ENCODE data around the gene PMFBP1.

Gene PMFBP1

DNA sequence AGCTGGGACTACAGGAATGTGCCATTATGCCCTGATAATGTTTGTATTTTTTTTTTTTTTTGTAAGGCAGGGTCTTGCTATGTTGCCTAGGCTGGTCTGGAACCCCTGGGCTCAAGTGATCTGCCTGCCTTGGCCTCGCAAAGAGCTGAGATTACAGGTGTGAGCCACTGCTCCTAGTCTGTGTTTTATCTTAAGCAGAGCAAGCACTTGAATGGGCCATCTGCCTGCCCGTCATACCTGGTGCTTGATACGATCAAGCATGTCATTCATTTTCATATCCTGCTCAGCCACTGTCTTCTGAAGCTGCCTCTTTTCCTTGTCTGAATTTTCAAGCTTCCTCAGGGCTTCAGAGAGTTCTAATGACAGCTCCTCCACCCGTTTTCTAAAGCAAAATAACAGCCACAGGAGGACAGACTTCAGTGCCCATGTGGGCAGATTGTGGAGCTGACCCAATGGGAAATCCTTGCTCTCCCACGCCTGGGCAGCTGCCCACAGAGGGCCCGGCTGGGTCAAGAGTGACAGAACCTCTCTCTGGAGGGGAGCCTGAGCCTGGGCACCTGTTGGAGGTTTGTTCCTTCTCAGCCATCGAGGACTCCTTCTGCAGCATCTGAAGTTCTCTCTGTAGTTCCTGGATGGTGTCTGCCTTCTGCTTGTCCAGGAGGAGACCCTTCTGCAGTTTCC lies 41.8 kb downstream of the PMFBP1 start:
- FAIRE-seq, result no peak

DNA sequence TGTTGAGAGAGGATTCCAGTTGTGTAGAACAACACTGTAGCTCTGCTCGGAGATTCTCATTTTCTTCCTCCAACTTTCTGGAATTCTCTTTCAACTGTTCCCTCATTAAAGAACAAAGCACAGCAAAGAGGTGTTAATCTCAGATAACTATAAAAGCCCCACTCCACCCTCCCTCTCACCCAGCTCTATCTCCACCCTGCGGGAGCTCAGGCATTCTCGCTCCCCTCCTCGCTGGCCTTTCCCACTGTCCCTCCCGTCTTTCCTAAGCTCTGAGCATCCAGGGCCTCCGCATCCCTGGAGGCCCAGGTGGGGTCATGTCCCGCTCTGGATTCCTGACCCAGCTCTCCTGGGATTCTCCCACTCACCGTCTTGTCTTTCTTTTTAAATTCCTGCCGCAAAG lies 43.3 kb downstream of the PMFBP1 start:
- no peak for FAIRE-seq

DNA sequence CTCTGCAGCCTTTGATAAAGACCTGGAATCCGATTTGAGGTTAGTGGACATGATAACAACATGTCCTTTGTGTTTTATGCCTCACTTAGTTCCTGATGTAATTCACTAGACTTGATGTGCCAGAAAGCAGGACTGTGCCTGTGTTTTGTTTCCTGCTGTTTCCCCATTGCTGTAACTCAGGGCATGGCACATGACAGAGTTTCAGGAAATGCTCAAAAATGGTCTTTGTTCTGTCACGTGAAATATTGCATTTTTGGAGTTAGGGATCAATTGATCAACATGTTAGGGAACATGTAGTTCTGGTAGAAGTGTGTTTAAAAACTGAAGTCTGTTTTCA lies 45.6 kb downstream of the PMFBP1 start:
- FAIRE-seq, result no peak

DNA sequence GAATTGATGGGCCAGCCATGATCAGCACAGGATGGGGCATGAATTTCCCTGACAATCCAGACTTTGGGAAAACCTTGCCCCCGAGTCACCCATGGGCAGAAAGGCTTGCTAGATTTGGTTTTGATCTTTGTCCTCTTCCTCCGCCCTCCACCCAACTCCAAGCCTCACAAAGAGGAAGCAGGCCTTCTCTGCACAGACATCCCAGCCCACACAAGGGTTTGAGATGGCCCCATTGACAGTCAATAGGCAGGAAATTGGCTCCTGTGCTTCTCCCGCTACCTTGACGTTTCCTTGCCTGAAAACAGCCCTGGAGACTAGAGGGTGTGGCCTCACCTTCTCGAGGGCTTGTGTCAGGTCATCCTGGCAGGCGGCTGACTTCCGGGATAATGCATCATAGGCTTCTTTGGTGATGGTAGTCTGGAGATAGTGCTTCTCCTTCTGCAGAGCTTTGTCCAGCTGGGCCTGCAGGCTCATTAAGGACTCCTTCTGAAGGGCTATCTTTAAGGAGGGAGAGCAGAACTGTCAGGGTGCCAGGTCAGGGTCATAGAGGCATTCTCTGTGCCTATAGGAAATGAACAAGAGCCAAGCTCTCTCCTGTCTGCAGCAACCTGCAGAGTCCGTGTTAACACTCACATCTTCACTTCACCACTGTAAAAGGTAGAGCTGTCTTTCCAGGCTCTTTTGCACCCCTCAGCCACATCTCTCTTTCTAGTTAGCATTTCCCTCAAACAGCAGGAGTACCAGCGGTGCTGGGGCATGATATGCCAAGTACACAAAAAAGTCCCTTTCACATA lies 46.1 kb downstream of the PMFBP1 start:
- no peak for FAIRE-seq

DNA sequence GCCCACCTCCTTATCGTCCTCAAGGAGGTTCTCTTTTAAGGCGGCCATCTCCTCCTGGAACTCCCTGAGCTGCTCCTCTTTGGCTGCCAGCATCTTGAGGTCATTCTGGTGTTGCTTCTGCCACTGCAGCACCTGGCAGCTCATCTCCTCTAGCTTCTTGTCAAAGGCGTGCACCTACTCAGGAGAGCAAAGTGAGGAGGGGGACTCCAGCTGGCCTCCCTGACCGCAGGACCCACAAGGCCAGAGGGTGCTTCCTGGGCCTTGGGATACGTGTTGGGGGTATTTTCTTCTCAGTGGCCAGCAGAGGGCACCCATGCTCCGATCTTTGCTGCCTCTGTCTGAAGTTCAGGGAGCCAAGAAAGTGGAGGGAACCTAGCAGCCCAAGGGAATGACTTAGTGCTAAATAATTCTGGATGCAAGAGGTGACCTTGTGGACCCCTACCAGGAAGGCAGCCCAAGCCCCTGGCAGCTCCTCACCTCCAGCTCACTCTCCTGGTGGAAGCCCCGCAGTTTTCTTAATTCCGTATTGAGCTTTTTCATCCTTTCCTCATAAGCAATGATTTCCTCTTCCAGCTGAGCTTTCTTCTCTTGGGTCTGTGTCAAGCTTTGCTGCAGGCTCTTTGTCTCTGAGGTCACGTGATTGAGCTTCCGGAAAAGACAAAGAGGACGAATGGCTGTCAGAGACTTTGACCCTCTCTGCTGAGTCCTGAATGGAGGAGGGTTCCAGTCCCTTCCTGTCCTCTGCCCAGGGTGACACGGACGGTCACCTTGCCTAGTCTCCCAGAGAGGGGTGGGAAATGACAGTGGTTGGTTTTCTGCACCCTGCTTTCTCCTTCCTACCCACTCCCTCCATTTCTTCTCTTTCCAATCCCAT lies 47.0 kb downstream of the PMFBP1 start:
- no peak for FAIRE-seq

DNA sequence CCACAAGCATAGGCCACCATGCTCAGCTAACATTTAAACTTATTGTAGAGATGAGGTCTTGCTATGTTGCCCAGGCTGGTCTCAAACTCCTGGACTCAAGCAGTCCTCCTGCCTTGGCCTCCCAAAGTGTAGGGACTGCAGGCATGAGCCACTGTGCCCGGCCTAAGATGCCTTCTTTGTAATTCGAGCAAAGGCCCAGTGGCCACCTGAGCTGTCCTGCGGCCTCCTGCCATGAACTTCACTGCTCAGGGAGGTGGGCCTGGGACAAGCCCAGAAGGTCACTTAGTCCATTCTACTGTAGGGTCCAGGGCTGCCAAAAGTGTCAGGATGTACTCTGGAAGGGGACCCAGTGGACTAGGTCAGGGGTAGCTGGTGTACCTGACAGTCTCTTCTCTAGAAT lies 47.8 kb downstream of the PMFBP1 start:
- no peak for FAIRE-seq

DNA sequence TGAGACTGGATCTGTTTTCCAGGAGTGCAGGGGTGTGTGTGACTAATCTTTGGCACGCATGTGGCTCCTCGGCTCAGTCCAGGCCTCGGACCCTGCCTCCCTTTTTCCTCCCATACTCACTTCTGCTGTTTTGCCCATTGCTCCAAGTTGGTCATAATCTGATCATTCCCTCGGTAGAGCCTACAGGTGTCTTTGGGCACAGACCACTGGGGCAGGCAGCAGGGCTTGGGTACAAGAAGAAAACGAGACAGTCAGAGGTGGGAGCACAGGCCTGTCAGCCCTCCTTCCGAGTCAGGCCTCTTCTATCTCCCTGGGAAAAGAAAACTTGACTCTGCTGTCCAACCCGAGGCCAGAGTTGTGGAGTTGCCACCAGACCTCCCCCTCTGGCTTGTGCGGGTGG lies 48.5 kb downstream of the PMFBP1 start:
- no peak for FAIRE-seq

DNA sequence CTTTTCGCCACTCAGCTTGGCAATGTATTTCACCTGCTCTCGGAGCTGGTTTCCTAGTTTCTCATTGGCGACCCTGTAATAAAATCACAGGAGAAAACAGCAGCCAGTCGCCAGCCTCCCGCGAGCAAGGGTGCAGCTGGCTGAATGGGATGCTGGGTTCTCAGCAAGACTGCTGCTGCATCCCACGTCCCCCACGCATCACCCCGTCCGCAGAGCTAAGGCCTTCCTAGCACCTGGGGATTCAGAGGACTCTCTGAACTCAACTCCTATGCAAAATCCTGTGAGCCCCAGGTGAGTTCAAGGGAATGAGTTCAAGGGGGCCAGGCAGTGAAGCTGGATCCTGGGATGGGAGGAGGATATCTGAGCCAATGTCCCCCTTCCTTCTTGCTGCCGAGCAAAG lies 49.0 kb downstream of the PMFBP1 start:
- no peak for FAIRE-seq

DNA sequence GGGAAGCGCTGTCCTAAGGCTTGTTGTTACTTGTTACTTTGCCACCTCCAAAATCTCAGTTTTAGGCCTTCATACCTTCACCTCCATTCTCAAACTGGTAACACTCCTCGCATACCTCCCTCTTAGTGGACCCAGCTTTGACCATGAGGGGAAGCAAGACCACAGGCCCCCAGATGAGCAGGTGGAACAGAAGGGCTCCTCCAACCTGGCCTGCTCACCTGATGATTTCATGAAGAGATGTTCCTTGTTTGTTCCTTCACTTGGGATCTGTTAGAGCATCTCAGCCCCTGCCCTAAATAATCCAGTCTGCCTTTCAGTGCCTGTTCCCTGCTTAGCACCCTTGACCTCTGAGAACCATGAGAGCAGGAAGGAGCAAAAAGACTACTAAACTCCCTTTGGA lies 49.6 kb downstream of the PMFBP1 start:
- no peak for FAIRE-seq

DNA sequence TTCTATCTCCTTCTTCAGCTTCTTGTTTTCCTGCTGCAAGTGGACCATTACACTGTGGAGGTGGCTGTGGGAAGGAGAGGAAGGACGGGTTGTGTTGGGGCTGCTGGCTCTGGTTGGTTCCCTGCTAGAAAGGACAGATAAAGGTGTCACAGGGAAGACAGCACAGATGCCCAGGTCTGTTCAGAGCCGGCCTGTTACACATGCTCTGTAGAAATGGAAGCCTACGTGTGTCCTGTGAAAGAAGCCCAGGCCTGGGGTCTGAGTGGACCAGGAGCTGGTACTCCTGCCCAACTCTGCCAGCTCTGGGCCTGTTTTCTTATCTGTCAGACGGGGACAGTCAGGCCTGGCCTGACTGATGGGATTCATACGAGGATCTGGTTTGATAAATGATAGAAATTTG lies 51.9 kb downstream of the PMFBP1 start:
- no peak for FAIRE-seq

DNA sequence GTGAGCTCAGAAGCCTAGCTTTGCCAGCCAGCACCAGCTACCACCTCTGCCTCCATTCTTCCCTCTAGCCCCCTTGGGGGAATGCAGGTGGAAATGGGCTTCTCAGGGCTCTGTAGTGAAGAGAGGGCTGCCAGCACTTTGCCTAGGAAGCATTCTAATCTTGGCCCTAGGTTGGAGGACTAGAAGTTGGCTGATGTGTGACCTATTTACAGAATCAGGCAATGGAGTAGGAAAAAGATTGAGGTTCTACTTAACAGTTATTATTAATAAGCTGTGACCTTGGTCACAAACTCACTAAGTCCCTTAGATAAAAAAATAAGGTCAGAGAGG lies 58.4 kb downstream of the PMFBP1 start:
- FAIRE-seq, result no peak

DNA sequence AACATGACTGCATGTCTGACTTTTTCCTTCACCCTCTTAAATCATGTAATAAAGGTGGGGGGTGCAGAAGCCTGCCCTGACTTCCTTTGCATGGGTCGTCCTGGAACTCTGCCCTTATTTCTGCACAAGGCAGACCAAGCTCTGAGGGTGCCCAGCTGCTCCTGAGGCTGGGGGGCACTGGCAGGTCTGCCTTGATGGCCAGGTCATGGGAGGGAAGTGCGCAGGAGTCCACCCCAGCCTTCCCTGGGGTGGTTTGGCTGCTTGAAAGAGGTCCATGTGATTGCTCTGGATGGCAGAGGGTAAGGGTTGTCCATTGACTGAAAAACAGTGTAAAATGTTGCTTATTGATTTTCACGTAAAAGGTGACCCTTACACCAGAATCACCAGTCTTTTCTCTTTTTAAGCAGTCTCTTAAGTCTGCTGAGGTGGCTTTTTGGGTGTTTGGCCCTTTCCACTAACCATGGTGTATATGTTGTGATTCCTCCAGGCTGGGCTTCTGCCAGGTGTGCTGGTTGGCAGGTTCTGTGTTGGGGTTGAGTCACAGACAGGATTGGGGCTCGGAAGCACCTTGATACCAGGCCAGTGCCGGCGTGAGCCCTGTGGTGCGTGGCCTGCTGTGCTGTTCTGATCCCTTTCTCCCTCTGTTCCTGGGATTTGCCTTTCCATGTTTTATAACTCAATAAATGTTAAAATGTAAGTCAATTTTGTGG lies 58.9 kb downstream of the PMFBP1 start:
- no peak for FAIRE-seq

DNA sequence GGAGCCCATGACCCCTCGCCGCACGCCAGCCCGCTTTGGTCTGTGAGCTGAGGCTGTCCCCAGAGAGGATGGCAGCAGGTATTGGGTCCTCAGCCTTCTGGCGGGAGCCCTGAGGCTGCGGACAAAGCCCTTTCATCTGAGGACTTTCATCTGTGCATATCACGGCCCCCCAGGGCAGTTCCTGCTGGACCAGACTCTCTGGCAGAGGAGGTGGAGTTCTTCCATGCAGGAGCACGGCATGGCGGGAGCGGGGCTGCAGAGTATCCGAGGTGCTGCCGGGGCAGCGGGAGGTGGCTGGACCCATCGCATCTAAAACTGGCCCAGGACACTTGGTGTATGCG lies 59.5 kb downstream of the PMFBP1 start:
- FAIRE-seq, result no peak

DNA sequence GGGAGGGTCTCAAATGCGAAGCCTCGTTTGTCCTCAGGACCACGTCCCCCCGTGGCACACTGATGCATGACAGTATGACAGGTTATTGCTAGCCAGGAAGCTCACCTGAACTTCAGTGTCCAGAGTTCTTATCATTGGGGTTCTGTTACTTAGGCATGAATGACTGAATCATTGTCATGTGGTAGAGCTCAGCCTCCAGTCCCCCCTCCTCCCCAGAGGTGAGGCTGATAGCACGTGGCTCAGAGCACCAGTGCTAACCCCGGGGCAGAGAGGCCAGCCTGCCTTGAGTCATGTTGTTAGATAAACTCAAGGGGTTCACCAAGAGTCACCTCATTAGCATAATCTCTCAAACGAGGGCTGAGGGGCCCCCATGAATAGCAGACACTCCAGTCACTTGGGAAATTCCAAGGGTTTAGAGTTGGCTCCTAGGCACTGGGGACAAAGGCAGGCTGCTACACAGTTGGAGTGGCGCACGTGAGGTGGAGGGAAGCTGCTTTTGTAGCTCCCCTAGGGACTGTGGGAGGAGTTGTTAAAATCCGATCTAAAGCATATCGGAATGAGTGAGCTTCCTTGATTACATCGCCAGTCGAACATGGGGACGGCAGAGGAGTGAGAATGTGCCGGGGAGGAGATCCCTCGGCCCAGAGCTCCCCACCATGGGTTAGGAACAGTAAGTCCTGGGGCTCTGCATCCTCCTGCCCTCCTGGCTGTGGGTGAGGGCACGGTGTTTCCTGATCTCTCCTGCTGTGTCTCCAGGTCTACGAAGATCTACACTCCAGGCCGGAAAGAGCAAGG lies 60.1 kb downstream of the PMFBP1 start:
- FAIRE-seq, result no peak

DNA sequence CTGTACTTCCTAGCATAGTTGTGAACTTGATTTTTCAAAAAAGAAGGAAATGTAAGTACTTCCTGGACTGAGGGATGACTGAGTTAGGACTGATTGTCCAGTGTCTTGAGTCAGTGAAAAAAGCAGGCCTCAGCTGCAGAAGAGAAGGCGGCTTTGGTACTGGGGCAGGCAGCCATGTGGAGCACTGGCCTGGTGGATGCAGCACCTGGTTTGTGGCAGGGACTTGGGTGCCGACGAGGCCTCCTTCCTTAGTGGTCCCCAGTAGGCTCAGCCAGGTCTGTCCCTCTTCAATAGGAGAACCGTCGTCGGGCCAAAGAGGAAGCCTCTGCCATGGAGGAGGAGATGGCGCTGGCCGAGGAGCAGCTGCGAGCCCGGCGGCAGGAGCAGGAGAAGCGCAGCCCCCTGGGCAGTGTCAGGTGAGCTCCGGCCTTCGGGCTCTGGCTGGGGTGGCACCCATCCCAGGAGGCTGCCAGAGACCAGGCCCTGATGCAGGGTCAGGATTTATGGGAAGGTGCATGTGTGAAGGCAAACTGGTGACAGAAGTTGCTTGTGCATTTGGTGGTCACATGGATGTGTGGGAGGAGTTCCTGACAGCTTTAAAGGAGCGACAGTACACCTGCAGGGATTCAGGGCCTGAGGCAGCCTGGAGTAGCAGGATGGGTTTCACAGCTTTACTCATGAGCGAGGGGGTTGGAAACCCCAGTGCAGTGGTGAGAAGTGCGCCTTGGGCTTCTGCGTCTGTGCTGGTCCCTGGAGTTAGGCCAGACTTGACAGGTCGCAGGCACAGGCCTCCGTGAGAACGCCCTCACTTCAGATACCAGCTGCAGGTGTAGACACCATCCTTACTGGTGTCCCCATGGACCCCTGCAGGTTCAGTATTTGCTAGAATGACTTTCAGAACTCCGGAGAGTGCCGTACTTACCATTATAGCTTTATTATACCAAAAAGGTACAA lies 61.0 kb downstream of the PMFBP1 start:
- FAIRE-seq, result no peak

DNA sequence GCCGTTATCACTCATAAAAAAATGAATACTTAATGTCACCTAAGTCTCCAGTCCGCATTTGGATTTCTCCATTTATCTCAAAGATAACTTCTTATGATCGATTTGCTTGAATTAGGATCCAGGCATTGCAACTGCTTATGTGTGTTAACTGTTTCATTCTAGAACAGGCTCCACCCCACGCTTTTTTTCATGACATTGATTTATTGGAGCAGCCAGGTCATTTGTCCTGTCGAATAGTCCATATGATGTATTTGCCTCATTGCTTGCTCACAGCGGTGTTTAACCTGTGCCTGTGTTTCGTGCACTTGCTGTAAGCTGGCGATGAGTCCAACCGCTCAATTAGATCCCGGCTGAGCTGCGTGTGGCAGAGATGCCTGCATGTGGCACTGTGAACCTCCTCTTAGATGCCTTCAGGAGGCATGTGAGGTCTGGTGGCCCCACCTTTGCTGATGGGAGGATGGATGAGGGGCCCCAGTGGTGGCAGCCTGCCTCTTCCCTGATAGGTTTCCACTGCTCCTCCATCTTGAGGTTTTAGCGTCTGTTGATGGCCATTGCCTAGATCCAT lies 61.9 kb downstream of the PMFBP1 start:
- no peak for FAIRE-seq

DNA sequence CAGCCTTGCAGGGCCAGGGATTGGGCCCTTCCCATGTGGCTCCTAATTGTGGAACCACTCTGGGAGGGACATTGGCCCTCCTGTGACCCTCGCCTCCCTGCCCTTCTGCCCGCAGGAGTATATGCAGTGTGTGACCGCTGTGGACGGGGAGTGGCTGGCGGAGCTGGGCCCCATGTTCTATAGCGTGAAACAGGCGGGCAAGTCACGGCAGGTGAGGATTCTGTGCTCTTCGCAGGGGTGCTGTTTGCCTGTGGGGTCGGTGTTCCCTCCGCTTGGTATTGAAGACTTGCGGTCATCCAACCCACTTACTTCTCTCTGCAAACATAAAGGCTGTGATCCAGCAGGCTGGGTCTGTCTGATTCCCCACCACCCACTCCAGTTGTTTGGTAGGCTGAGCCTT lies 62.7 kb downstream of the PMFBP1 start:
- FAIRE-seq, result no peak

DNA sequence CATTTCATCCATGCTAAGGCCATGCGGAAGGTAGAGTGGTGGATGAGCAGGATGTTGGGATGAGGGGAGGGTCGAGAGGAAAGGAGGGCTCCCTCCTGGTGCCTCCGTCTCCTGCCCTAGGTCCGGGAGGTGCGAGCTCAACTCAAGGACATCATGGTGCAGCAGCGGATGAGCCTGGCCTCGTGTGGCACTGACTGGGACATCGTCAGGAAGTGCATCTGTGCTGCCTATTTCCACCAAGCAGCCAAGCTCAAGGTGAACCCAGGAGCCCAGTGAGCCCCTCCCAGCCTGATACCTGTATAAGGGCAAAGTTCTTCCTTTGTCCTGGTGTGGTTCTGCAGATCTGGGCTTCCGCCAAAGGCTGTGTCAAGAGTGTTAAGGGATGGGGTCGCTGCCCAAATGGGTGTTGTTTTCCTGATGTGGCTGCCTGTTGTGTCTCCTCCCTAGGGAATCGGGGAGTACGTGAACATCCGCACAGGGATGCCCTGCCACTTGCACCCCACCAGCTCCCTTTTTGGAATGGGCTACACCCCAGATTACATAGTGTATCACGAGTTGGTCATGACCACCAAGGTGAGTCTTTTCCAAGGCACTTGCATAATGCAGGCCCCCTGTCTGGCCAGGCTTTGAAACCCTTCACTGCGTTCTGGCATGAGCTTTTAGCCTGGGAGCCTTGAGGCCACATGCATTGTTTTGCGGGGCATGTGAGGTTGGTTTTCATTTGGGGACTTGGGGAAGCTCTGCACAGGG lies 63.4 kb downstream of the PMFBP1 start:
- FAIRE-seq, result no peak

DNA sequence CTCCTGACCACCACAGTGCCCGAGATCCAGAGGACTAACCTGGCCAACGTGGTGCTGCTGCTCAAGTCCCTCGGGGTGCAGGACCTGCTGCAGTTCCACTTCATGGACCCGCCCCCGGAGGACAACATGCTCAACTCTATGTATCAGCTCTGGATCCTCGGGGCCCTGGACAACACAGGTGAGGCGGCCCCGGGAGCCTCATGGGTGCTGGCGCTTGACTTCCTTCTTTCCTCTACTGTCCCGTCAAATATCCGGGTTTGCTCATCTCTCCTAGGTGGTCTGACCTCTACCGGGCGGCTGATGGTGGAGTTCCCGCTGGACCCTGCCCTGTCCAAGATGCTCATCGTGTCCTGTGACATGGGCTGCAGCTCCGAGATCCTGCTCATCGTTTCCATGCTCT lies 64.6 kb downstream of the PMFBP1 start:
- no peak for FAIRE-seq

DNA sequence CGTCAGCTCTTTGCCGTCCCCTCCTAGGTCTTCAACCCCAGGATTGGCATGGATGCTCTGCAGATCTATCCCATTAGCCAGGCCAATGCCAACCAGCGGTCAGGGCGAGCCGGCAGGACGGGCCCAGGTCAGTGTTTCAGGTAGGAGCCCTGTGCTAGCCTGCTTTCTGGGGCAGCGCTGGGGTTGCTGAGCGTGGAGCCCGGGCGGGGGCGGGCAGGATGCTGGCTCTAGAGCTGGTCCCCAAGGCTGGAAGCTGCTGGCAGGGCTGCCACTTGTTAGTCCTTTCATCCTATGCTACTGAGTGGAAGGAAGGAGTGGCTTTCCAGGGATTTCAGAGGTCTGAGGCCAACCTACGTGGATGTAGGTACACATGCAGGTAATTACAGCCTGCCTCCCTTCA lies 66.0 kb downstream of the PMFBP1 start:
- FAIRE-seq, result no peak

Data from colon (tissue), 2 donors.